Mesothelial cell of epicardium (in vitro differentiated cells): Measurements from ENCODE around the gene COL5A1. TPM values are rescaled to one million over a fixed set of nuclear protein-coding genes. Genes with fewer than 3 reads are reported as not detected.
A peak's percentile ranks its signal among the peaks of the same experiment; 100 is the strongest.

Experiments used
- DNase-seq, 2 experiments: peaks; one replicate each; pipeline ENCODE4 v3.0.0; 2021; ENCODE audit warnings: low spot score in 2 of 2; ENCODE audit not compliant: unreplicated experiment in 2 of 2
- H3K27ac Mint-ChIP-seq: 2 replicates; pipeline ENCODE4 v1.8.0; 2021; ENCODE audit warnings: mixed read lengths
- H3K27me3 Mint-ChIP-seq: 2 replicates; pipeline ENCODE4 v1.8.0; 2021; ENCODE audit warnings: low read depth, mixed read lengths
- H3K36me3 Mint-ChIP-seq: 2 replicates; pipeline ENCODE4 v1.8.0; 2021; ENCODE audit warnings: mixed read lengths
- H3K4me1 Mint-ChIP-seq: 2 replicates; pipeline ENCODE4 v1.8.0; 2021; ENCODE audit warnings: mixed read lengths
- H3K4me3 Mint-ChIP-seq: 2 replicates; pipeline ENCODE4 v1.8.0; 2021; ENCODE audit warnings: mild to moderate bottlenecking, moderate library complexity, mixed read lengths
- H3K9me3 Mint-ChIP-seq: 2 replicates; pipeline ENCODE4 v1.8.0; 2021; ENCODE audit warnings: mixed read lengths
- total RNA-seq: library from RNA; stranded (reverse); gene quantifications from 3 replicates; pipeline ENCODE4 v1.2.1, GENCODE V29; 2021
- TF ChIP-seq, protein P1 (sequence below): fragments of 200-600 bp; sonication (generic); IDR thresholded peaks from one replicate; pipeline ENCODE4 v1.5.0; 2021; ENCODE audit warnings: antibody characterized with exemption; ENCODE audit not compliant: unreplicated experiment

Gene COL5A1
- total RNA-seq, 1 donor from 2014 or later = 605 TPM

DNA sequence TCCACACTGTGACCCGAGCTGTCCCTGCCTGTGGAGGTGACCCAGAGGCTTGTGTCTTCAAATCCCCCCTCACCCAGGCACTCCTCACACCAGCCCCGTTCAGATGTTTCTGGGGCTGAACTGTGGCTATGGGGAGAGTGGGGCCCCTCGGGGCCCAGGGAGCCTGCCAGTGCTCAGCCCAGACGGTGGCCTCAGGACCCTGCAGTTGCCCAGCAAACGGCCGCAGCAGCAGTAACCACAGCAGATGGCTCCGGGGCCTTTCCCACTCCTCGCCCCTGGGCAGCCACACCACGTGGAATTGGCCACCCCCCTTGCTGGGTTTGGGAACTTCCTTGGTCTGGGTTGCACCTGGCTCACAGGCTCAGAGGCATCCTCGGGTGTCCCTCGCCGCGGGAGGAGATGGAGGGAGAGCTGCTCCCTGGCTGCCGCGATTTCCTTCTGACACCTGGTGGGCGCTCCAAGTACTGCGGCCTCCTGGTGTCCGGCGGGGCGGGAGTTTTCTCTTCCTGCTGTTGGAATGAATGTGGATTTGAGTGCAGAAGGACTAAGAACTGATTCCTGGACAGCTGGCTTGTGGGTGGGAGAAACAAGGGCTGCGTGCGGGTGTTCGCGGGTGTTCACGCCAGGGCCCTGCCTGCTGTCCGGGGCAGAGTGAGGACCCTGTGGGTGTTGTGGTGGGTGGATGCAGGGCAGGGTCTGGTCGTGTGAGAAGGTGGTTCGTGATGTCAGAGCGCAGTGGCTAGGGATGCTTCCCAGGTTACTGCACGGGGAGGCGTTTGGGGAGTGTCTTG, 97.5 kb downstream of the COL5A1 start:
- H3K9me3 Mint-ChIP-seq = no peaks in the 10 kb centered on the region
- H3K27ac Mint-ChIP-seq = no peak overlapping the region
- H3K27me3 Mint-ChIP-seq = no peaks in the 10 kb centered on the region
- peak; percentile 55 to 89 for DNase-seq
- no peak overlapping the region for H3K4me3 Mint-ChIP-seq
- H3K4me1 Mint-ChIP-seq = peaks cover 1% of the 10 kb centered on the region
- H3K36me3 Mint-ChIP-seq = peaks cover 19% of the 10 kb centered on the region
- TF ChIP-seq, protein P1, sequence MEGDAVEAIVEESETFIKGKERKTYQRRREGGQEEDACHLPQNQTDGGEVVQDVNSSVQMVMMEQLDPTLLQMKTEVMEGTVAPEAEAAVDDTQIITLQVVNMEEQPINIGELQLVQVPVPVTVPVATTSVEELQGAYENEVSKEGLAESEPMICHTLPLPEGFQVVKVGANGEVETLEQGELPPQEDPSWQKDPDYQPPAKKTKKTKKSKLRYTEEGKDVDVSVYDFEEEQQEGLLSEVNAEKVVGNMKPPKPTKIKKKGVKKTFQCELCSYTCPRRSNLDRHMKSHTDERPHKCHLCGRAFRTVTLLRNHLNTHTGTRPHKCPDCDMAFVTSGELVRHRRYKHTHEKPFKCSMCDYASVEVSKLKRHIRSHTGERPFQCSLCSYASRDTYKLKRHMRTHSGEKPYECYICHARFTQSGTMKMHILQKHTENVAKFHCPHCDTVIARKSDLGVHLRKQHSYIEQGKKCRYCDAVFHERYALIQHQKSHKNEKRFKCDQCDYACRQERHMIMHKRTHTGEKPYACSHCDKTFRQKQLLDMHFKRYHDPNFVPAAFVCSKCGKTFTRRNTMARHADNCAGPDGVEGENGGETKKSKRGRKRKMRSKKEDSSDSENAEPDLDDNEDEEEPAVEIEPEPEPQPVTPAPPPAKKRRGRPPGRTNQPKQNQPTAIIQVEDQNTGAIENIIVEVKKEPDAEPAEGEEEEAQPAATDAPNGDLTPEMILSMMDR = peak; percentile 98

DNA sequence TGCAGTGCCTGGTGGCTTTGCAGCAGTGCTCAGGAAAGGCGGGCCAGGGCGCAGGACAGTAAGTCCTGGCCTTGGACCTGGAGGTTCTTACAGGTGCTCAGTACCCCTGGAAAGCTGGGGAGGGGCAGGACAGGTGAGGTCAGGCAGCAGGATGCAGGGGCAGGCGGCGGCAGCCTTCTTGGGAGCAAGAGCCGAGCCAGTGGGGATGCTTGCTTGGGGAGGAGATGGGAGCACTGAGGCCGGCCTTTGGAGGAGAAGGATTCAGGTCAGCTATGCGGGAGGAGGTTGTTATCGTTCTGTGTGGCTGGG, 98.0 kb downstream of the COL5A1 start:
- no peaks in the 10 kb centered on the region for H3K27me3 Mint-ChIP-seq
- TF ChIP-seq, protein P1 = no peak
- H3K9me3 Mint-ChIP-seq = no peaks in the 10 kb centered on the region
- DNase-seq = no peak
- H3K36me3 Mint-ChIP-seq = peaks cover 19% of the 10 kb centered on the region
- H3K4me1 Mint-ChIP-seq = no peaks in the 10 kb centered on the region
- H3K27ac Mint-ChIP-seq = no peak overlapping the region
- H3K4me3 Mint-ChIP-seq = no peak overlapping the region

DNA sequence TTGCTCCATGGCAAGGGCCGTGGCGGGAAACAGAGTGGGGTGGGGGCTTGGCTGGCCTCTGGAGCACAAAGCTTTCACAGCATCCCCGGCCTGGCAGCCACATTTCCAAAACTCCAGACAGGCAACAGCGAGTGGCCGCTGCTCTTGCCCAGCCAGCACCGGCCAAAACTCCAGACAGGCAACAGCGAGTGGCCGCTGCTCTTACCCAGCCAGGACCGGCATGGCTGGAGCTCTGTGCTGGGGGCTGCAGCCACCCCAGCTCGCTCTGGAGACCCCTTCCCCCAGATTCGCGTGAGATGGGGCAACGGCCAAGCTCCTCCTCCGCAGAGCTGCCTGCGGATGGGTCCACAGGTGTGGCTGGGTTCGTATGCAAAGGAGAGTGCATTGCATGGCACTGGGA, 98.5 kb downstream of the COL5A1 start:
- H3K4me3 Mint-ChIP-seq = no peak overlapping the region

DNA sequence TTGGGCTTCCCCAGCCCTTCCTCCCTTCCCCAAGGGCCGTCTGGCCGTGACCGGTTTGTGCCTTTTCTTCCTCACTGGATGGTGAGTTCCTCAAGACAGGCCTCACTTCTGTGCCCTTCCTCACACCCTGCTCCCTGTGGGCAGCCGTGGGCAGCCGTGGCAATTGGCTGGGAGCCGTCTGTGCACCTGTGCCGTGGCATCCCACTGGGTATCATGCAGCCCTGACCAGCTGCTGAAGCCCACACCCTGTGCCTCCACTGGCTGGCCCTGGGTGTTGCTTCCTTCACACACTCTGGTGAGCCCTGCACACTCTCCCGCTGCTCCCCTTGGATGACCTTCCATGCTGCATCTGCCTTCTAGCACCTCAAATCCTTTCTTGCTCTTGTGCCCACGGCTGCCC, 100.2 kb downstream of the COL5A1 start:
- no peaks in the 10 kb centered on the region for H3K9me3 Mint-ChIP-seq
- TF ChIP-seq, protein P1 = no peak
- H3K27ac Mint-ChIP-seq = no peak overlapping the region
- no peak for DNase-seq
- H3K4me1 Mint-ChIP-seq = no peaks in the 10 kb centered on the region
- peaks cover 23% of the 10 kb centered on the region for H3K36me3 Mint-ChIP-seq
- no peaks in the 10 kb centered on the region for H3K27me3 Mint-ChIP-seq
- no peak overlapping the region for H3K4me3 Mint-ChIP-seq

More for the DNA sequence above, 98.5 kb downstream of the COL5A1 start:
- H3K9me3 Mint-ChIP-seq = no peaks in the 10 kb centered on the region
- peaks cover 19% of the 10 kb centered on the region for H3K36me3 Mint-ChIP-seq
- no peaks in the 10 kb centered on the region for H3K27me3 Mint-ChIP-seq
- no peak for DNase-seq
- TF ChIP-seq, protein P1 = no peak
- H3K4me1 Mint-ChIP-seq = no peaks in the 10 kb centered on the region
- H3K27ac Mint-ChIP-seq = no peak overlapping the region

DNA sequence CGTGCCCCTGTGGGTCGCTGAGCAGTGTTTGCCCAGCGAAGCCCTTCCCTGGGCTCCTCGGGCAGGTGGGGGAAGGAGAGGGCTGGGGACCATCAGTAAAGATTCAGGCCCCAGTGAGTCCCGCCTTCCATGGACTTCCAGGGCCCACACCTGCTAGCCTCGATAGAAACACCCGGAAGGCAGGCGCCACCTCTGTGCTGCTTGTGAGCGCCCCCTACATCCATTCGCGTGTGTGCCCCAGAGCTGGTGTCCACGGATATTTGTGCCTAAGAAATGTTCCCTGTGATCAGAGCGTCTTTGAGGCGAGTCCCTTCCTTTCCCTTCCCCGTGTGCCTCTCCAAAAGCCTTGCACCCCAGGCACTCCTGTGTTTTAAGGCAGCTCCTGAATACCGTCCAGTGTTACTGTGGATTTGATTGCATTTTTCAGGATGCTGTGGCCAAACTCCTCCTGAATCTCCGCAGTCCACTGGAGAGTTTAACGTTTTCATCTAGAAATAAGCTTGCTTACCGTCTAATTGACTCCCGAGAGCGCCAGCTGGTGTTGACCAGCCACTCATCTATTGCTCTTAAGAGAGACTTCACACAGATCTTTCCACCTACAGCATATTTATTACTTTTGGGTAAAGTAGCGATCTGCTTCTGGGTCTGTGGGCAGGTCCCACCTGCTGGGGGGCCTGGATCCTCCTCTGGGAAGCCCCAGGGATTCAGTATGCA, 101.4 kb downstream of the COL5A1 start:
- Mint-ChIP-seq H3K27me3 (no peaks in the 10 kb centered on the region), H3K4me3 (no peak overlapping the region), H3K4me1 (no peaks in the 10 kb centered on the region), H3K36me3 (peaks cover 34% of the 10 kb centered on the region), H3K27ac (no peak overlapping the region), H3K9me3 (no peaks in the 10 kb centered on the region)
- TF ChIP-seq, protein P1 = no peak
- DNase-seq = no peak
